ENCODE data around the gene RBM27. TPM values are rescaled to one million over a fixed set of nuclear protein-coding genes. Genes with fewer than 3 reads are reported as not detected.
A peak's percentile ranks its signal among the peaks of the same experiment; 100 is the strongest.
"Not testable (repeated sequence)": the region's sequence is repeated elsewhere in the genome, so short reads cannot be mapped to it uniquely, and the experiment has no call there.

Gene RBM27
- total RNA-seq, 1 donor from 2014 or later: 17.7 TPM

DNA sequence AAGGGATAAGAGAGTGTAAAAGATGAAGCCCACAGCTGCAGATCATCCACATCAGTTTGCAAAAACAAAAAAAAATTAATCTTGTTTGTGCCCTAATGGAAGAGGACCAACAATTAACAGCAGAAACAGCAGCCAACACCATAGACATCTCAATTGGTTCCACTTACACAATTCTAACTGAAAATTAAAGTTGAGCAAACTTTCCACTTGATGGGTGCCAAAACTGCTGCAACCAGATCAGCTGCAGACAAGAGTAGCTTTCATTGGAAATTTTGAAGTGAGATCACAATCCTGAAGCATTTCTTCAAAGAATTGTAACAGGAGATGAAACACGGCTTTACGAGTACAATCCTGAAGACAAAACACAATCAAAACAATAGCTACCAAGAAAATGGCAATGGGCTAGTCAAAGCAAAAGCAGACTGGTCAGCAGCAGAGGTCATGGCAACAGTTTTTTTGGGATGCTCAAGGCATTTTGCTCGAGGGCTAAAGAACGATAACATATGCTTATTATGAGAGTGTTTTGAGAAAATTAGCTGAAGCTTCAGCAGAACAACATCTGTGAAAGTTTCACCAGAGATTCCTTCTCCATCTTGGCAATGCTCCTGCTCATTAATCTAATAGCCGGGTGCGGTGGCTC lies 4.1 kb upstream of the RBM27 start:
- DNase-seq: no peak
- H3K4me3 ChIP-seq: no peak overlapping the region
- no peaks in the 10 kb centered on the region for H3K9me3 ChIP-seq
- H3K27ac ChIP-seq: no peak overlapping the region
- no peak for ATAC-seq
- no peak for TF ChIP-seq CTCF (IDR thresholded peaks at IDR 0.05)
- no peaks in the 10 kb centered on the region for H3K27me3 ChIP-seq
- intact Hi-C loops (cut with DNase I): no loop called here
- no peaks in the 10 kb centered on the region for H3K36me3 ChIP-seq
- peaks cover 6% of the 10 kb centered on the region for H3K4me1 ChIP-seq

DNA sequence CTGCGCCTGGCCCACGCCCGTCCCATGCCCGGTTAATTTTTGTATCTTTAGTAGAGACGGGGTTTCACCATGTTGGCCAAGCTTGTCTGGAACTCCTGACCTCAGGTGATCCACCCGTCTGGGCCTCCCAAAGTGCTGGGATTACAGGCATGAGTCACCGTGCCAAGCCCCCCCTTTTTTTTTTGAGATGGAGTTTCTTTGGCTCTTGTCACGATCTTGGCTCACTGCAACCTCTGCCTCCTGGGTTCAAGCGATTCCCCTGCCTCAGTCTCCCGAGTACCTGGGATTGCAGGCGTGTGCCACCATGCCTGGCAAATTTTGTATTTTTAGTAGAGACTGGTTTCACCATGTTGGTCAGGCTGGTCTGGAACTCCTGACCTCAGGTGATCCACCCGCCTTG lies 1.6 kb upstream of the RBM27 start:
- H3K27me3 ChIP-seq; intact Hi-C loops (cut with DNase I): not testable (repeated sequence)

DNA sequence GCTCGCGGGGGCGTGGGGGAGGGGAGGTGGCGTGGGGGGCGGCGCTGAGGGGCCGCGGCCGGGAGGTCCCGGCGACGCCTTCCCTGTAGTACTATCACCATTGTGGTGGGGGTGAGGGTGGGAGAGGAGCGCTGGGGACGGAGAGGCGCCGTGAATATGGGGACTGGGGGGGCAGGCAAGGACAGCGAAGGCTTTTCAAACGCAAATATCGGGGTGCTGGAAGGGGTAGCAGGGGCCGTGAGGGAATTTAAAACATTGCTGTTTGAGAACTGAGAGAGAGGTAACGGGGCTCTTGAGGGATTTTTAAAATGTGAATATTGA lies 427 bp downstream of the RBM27 start:
- no peaks in the 10 kb centered on the region for H3K36me3 ChIP-seq
- peak overlapping the region; percentile 81 for H3K4me3 ChIP-seq
- intact Hi-C loops (cut with DNase I): no loop called here
- H3K9me3 ChIP-seq: no peaks in the 10 kb centered on the region
- peaks cover 28% of the 10 kb centered on the region for H3K4me1 ChIP-seq
- no peak for DNase-seq
- peak; percentile 12 for ATAC-seq
- no peak for TF ChIP-seq CTCF (IDR thresholded peaks at IDR 0.05)
- no peaks in the 10 kb centered on the region for H3K27me3 ChIP-seq
- peak overlapping the region; percentile 78 for H3K27ac ChIP-seq

More for the DNA sequence above, 1.6 kb upstream of the RBM27 start:
- H3K27ac ChIP-seq, H3K9me3 ChIP-seq, DNase-seq, H3K36me3 ChIP-seq, ATAC-seq, H3K4me3 ChIP-seq: not testable (repeated sequence)
- peaks cover 28% of the 10 kb centered on the region for H3K4me1 ChIP-seq

GRCh38 chr5:146205499-146206202 lies 2.2 kb downstream of the RBM27 start:
- intact Hi-C loops (cut with DNase I): no loop called here
- no peaks in the 10 kb centered on the region for H3K27me3 ChIP-seq
- no peak overlapping the region for H3K27ac ChIP-seq
- H3K4me3 ChIP-seq: peak overlapping the region; percentile 2
- no peak for TF ChIP-seq CTCF (IDR thresholded peaks at IDR 0.05)
- no peaks in the 10 kb centered on the region for H3K36me3 ChIP-seq
- ATAC-seq (no peak), DNase-seq (no peak)
- peaks cover 28% of the 10 kb centered on the region for H3K4me1 ChIP-seq
- H3K9me3 ChIP-seq: no peaks in the 10 kb centered on the region

DNA sequence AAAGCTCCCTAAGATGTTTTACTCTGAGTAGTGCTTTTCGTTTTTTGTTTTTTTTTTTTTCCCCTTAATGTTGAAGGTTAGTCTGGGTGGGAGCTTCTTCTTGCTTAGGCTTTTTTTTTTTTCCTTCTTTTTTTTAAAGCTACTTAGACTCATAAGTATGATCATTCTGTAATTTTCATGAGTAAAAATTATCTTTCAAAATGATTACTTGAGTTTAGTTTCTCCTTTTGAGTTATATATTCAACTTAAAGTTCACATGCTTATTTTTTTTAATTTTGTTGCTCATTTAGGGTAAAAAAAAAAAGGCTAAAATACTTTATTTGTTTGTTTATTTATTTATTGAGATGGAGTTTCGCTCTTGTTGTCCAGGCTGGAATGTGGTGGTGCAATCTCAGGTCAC lies 2.9 kb downstream of the RBM27 start:
- Histone ChIP-seq H3K27me3 (no peaks in the 10 kb centered on the region), H3K9me3 (no peaks in the 10 kb centered on the region), H3K27ac (no peak overlapping the region), H3K36me3 (no peaks in the 10 kb centered on the region), H3K4me1 (peaks cover 28% of the 10 kb centered on the region), H3K4me3 (no peak overlapping the region)
- no peak for ATAC-seq
- DNase-seq: no peak
- intact Hi-C loops (cut with DNase I): no loop called here
- TF ChIP-seq CTCF (IDR thresholded peaks at IDR 0.05): no peak

GRCh38 chr5:146208916-146209522 lies 5.6 kb downstream of the RBM27 start:
- intact Hi-C loops (cut with DNase I): no loop called here
- Histone ChIP-seq H3K36me3 (no peaks in the 10 kb centered on the region), H3K27me3 (no peaks in the 10 kb centered on the region), H3K4me3 (no peak overlapping the region), H3K9me3 (no peaks in the 10 kb centered on the region), H3K4me1 (peaks cover 31% of the 10 kb centered on the region), H3K27ac (no peak overlapping the region)
- ATAC-seq (no peak), DNase-seq (no peak)
- no peak for TF ChIP-seq CTCF (IDR thresholded peaks at IDR 0.05)

All from upper lobe of right lung (tissue), 1 donor.